ENCODE measurements around the gene COL5A3.

The COL5A3 gene

DNA sequence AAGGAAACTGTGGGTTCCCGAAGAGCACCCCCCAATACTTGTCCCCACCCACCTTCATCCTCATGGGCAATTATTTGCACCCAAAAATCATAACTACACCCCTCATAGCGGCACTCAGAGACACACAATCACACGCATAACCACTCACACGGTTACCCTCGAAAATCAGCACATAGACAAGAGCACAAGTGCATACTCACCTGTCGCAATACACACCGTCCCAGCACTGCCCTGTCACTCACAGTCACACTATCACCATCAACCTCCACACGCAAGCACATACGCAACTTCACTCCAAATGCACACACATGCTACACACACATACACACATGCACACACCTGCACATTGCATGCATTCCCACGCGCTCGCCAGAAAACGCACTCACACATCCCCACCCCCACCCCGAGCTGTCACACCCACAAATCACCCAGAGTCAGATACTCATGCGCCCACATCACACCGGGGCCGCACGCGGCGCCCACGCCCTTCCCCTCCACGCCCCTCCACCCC, 535 bp downstream of the COL5A3 start:
- no peak for DNase-seq

DNA sequence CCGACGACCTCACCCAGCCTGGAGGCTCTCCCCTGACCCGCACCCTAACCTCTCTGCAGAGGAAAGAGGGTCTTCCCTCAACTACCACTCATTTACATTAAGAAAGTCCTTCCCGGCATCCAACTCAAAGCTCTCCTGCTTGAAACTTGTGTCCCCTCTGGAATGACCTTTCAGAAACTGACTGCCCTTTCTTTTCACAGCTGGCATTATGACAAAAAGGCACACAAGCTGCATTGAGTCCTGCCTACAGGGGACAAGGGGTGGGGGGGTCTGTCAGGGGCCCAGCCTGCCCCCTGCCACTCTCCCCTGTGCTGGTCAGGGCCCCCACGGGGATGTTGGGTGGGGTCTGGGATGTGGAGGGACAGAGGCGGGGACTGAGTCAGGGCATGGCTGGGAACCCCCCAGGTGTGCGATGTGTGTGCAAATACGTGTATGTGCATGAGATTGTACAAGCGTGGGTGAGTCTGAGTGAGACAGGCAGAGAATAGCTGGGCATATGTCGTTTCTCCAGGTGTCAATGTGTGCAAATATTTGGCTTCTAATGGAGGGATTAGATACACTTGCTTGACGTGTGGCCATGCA, 2.0 kb downstream of the COL5A3 start:
- no peak for DNase-seq

DNA sequence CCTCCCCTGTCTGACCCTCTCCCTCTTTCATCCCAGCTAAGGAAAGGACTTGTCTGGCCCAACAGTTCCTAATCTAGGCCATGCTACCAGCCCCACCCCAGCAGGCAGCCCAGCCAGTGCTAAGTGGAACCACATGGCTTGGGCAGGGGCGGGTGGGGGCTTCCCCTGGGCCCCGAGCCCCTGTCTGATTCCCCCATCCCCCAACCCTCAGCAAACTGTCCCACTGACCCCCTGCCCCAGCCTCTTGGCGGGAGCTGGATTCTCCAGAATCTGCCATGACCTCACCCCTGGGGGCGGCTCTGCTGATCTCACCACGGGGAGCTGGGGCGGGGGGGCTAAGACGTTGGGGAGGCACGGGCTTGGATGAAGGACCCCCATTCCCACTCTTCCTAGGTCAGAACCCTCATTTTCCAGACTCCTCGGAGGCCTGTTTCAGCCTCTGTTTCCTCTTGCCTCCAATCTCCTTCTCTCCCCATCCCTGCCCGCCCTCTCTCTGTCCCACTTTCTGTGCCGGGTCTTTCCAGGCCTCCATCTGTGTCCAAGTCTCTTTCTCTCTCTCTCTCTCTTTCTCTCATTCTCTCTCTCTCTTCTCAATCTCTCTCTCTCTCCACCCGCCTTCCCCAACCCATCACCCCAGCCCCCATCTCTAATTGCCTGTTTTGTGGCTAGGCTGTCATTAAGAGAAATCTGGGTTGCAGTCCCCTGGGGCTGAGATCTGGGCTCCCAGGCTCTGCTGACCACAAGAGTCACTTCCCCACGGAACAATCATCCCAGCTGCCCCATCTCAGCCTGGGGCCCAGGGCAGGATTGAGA, 2.7 kb downstream of the COL5A3 start:
- DNase-seq = no peak

DNA sequence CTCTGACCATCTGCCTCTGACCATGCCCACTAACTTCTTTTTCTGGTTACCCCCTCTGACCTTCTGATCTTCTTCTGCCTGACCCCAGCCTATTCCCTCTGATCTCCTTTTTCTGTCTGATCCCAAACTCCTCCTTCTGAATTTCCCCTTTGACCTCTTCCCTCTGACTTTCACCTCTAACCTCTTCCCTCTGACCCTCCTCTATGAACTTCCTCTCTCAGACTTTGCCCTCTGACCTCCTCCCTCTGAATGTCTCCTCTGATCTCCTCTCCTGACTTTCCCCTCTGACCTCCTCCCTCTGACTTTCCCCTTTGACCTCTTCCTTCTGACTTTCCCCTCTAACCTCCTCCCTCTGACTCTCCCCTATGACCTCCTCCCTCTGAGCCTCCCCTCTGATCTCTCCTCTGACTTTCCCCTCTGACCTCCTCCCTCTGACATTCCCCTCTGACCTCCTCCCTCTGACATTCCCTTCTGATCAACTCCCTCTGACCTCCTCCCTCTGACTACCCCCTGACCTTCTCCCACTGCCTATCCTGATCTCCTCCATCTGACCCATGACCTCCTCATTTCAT, 3.5 kb downstream of the COL5A3 start:
- no peak for DNase-seq

DNA sequence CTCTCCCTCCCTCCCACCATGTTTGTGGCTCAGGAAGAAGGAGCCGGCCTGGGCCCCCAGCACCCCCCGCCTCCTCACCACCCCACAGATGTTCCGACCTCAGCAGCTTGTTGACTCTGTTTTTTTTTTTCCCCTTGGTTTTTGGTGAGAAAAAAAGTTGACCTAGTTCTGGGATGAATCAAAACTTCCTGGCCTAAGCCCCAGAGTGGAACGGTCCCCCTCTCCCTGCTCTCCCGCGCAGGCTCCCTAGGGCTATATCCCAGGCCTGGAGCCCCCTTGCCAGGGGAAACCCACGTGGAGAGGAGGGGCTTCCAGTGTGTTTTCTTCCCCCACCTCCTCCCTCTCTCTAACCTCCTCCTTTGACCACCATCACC, 4.0 kb downstream of the COL5A3 start:
- DNase-seq = no peak

DNA sequence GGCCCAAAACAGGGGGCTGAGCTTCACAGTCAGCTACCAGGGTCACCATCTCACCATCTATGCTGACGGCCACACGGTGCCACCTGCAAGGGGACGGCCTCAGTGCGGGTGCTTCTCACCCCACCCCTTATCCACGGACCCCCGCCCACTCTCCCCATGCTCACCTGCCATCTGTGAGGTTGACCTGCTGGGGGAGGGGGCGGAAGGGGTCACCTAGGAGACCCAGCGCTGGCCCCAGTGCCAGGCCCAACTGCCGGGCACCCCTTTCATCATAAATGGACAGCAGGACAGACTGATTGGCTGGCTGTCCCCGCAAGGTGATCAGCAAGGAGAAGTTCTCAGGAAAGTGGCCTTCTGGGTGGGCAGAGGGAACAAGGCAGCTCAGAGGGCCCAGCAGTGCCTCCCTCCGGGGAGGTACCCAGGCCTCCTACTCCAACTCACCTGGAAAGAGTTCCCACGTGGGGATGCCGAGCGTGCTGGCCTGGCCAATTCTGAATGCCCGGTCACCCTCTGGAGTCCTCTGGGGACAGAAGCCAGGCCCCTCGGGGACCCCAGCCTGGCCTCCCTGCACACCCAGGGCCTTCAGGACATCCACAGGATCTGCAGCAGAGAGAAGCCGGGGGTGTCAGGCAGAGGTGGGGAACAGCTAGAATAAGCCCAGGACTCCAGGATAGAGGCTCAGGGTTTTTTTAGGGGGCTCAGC, 4.5 kb downstream of the COL5A3 start:
- DNase-seq = no peak

DNA sequence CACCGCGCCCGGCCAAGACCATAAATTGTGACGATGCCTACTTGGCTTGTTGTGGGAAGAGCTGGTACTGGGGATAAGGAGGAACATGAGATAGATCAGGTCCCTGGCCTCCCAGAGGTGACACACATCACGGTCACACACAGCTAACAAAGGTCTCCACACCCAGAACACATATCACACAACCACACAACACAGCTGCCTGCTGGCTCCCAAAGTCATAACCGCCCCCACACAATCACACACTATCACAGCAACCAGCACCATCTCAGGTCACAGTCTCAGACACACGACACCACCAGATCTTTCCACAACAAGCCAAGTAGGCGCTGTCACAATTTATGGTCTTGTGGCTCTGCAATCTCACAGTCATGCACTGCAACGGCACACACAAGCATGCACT, 5.7 kb downstream of the COL5A3 start:
- DNase-seq = no peak

DNA sequence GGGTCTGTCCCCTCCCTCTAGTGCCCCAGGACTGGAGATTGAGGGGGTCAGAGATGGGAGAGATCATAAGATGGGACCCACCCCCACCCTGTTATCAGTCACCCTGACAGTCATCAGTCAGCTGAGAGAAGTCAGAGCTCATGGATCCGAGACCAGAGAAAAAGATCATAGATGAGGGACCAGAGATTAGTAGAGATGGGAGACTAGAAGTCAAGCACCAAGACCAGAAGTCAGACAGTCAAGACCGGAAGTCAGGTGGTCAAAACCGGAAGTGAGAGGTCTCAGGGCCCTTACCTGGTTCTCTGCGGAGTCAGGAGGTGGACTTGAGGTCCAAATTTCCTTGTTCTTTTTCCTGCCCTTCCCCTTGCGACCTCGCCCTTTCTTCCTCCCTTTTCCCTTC, 7.0 kb downstream of the COL5A3 start:
- no peak for DNase-seq

DNA sequence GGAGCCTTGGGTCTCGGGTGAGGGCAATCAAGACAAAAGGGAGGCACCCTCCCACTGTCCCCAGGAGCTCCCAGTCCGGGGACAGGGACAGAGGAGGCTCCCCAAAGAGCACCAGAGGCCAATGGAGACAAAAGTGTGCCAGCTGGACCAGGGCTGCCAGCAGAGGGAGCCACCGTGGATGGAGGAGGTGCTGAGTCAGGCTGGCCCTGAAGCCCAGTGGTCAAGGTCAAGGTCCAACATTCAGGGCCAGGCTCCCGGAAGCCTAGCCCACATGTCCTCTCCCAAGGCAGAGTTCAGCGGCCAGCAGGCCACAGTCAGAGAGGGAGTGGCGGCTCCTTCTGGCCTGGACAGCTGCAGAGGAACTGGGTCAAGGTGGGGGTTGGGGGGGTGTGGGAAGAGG, 8.4 kb downstream of the COL5A3 start:
- DNase-seq = no peak

DNA sequence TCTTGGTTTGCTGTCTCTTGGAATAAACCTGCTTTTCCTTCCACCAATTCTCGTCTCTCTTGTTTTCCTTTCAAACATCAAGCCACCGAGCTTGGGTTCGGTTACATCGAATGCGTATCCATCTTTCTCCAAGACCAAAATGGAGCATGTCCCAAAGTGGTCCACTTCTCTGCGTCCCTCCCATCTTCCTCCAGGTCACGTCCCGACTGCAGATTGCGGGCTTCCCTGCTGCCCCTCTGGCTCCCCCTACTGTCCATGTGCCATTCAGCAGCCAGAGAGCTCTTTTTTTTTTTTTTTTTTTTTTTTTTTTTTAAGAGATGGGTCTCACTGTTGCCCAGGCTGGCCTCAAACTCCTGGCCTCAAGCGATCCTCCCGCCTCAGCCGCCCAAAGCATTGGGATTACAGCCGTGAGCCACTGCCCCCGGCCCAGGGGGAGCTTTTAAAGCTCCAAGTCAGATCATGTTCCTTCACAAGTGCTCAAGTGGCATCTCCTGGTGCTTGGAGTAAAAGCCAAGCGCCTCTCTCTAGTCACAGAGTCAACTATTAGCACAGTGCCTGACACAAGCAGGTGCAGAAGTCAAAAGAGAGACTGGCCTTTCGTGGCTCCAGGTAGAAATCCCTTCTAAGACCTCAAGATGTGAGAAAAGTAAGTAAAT, 10.0 kb downstream of the COL5A3 start:
- DNase-seq = peak; percentile 33

DNA sequence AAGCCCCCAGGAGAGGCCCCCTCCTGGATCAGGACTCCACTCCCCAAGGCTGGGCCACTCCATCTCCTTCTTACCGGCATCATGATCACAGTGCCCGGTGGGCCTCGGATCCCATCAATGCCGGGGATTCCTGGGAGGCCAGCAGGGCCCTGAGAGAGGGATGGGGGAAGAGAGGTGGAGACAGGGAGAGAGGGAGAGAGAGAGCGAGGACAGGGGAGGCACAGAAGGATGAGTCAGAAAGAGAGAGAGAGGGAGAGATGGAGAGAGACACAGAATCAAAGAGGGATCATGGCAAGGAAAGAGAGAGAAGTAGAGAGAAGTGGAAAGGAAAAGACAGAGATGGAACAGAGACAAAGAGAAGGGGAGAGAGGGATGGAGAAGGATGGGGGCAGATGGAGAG, 13.8 kb downstream of the COL5A3 start:
- DNase-seq = no peak

DNA sequence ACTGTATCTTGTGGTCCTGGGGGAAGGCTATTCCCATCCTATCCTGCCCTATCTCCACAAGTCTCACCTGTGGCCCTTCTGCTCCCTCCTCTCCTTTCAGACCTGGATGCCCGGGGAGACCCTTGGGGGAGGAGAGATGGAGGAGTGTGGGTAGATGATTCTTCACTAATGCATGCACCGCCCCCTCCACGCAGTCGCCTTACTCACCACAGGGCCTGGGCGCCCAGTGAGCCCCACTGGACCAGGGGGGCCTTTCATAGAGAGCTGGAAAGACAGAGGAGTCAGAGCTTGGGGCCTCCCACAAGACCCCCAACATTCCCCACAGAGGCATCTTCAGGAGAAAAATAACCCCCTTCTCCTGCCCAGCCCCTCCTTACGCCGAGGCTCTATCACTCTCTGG, 14.3 kb downstream of the COL5A3 start:
- DNase-seq = no peak

DNA sequence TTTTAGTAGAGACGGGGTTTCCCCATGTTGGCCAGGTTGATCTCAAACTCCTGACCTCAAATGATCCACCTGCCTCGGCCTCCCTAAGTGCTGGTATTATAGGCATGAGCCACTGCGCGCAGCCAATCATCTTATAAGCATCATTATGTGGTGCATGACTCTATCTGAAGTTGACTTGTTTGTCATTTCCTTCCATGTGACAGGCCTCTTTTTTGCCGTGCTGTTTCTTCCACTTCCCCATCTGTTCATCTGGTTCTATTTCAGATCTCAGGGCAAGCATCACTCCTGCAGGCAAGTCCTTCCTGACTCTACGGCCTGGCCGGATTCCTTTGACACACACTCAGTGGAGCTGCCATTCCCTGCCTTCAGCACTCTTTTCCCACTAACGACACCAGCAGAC, 15.2 kb downstream of the COL5A3 start:
- DNase-seq = no peak

DNA sequence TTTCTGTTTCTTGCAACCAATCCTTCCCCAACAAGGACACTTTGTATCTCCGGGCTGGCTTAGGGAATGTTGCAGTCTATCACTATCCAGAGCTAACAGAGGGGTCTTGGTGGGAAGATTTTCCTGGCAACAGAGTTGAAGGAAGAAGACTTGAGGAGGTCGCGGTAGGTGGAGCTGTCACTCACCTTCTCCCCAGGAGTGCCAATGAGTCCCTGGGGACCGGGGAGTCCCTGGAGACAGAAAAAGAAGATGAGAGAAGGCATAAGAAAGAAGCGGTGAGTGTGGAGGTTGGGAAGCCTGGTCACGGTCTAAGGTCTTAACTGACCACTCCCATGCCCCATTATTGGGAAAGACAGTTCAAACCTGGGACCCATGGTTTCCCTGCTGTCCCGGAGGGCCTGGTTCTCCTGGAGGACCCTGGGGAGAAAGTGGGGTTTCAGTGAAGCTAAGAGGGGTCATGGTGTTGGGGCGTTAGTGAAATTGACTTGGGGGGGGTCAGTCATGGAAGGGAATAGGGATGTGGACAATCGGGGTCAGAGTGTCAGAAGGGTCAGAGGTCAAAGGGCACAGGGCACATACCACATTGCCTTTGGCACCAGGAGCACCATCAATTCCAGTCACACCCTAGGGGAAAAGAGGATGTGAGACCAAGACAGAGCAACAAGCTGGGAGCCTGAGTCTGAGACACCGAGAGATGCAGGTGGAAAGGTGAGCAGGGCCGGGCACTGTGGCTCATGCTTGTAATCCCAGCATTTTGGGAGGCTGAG, 18.7 kb downstream of the COL5A3 start:
- DNase-seq = no peak

DNA sequence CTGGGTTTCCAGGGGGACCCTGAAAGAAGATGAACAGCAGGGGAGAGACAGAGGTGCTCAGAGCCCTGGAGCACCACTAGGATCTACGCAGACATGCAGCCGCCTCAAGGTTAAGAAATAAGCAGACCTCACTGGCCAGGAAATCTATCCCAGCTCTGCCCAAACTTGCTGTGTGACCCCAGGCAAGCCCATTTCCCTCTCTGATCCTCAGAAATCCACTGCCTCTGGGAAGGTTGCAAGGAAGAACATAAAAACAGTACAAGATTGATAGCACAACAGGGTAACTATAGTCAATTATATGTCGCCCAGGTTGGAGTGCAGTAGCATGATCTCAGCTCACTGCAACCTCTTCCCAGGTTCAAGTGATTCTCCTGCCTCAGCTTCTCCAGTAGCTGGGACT, 20.8 kb downstream of the COL5A3 start:
- no peak for DNase-seq

DNA sequence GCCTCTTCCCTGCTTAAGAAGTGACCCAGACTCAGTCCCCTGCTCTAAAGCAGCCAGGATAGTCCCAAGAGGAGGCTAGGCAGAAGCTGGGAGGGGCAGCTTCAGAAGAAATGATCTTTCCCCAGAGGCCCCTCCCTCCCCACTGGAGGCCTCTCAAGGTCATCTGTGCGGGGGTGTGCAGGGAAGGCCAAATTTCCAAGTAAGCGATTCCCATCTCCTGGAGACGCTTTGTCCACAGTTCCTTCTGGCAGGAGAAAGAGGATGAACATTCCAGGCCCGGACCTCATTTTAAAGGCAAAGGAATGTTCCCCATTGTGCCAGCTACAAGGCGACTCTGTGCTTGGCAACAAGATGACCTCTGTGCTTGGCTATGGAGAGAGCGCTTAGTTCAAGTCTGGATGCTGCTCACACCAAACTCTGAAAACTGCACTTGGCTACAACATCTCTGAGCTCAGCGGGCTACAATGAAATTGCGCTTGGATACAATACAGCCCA, 23.5 kb downstream of the COL5A3 start:
- DNase-seq = no peak

DNA sequence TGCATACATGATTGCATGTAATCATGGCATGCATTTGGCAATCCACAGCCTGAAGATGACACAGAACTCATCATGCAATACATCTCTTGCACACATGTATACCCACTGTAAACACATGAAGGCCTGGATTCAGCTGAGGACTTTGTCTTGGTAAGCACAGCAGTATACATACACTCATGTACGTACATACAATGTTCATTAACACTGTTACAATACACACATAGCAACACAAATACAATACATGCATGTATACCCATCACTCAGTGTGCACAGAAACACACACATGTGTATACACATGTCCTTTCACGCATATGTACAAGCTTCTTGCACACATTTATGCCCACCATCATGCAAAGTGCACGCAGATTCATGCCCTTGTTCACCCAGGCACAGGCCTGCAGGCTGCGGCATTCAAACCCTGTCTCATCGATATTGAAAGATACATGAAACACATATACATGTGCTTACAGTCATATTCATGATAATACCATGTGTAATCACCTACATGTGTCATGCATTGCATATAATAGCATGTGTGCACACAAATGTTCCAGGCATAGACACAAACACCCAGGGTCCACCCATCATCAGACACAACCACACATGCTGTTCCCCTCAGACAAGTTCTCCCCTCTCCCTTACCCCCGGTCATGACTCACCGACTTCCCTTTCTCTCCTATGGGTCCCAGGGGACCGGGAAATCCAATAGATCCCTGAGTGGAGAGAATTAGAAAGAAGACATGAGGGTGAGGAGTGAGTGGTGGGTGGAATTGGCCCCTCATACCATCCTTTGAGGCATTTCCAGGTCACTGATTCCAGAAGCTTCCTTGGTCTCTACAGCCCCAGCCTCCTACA, 28.7 kb downstream of the COL5A3 start:
- DNase-seq = no peak

DNA sequence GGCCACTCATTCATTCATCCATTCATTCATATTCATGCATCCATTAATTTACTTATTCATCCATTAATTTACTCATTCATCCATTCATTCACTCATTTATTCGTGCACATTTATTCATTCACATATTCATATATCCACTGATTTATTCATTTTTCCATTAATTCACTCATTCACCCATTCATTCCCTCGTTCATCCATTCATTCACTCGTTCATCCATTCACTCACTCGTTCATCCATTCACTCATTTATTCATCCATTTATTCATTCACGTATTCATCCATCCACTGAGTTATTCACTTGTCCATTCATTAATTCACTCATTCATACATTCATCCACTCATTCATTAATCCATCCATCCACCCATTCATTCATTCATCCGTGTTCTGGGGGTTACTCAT, 38.2 kb downstream of the COL5A3 start:
- no peak for DNase-seq

DNA sequence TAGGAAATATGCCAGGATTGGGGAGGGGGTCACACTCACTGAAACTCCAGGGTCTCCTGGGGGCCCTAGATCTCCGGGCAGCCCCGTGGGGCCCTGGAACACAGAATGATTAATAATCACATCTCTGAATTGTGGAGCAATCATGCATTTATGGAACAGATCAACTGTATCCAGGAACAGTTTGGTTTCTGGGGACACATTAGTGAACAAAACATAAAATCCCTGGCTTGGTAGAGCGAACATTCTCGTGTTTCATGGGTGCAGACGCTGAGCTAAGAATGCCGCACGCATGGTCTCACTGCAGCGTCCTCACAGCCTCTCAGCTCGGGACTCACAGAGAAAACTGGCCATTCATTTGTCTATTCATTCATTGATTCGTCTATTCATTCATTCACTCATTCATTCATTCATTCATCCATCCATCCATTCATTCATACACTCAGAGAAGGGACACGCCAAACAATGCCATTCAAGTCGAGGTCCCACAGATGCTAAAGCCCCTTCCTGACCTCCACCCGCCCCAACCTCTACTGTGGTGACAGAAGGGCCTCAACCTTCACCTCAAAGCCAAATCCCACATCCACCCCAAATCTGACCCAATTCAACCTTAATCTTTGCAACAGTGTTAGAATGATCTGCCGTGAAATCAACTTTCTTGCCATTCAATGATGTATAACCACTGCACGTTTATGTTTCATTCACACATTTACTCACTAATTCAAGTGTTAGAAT, 39.0 kb downstream of the COL5A3 start:
- DNase-seq = no peak

DNA sequence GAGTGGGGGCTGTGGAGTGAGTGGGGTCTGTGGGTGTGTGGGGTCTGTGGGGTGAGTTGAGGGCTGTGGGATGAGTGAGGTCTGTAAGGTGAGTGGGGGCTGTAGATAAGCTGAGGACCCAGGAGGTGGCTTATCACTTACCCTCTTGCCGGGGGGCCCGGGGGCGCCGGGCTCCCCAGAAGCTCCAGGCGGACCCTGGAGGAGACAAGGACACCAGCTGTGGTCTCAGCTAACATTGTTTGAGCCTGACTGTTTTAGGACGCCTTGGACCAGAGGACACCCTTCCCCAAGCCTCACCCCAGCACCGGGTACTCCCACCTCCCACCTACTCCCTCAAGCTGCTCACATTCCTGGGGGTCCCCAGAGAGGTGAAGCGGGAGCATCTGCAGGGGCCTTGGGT, 39.8 kb downstream of the COL5A3 start:
- no peak for DNase-seq

DNA sequence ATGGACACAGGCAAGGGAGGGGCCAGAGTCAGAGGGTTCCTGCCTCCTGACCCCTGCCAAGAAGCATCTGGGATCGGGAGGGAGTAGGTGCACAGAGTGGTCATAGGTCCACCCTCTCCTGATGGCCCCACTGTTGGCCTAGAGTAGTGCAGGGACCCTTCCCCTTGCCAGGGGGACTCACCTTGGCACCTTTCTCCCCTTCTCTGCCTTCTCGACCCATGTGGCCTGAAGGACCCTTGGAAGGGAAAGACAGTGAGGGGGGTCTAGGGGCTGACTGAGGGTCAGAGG, 40.7 kb downstream of the COL5A3 start:
- DNase-seq = no peak
